ENCODE data around the gene NCAPD3.

DNA sequence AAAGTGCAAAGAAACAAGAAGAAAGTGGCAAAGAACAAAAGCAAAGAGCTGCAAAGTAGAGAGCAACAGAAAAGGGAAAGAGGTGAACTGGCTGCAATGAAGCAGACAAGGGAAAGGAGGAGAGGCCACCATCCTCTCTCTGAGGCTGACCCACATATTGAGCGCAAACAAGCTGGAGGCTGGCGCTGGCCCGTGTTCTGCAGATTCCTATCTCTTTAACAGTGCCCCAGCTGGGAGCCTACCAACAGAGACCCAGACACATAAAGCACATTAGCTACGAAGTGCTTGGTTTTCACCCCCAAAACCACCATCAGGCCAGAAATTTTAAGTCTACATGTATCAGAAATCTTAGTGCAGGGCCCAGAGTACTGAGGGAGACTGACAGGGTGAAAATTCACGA lies 17.6 kb downstream of the NCAPD3 start:
- TF ChIP-seq POLR2AphosphoS5 (IDR thresholded peaks at IDR 0.05; ENCODE audit: low read depth, low read length) (no peak), SPI1 (IDR thresholded peaks at IDR 0.05; ENCODE audit: low read depth, low read length) (no peak), POLR2A (IDR thresholded peaks at IDR 0.05; ENCODE audit: low read depth, low read length) (no peak)
